Islet precursor cell (in vitro differentiated cells): Measurements from ENCODE around the gene ADRA2B.
"Not testable (repeated sequence)": the region's sequence is repeated elsewhere in the genome, so short reads cannot be mapped to it uniquely, and the experiment has no call there.

ENCODE experiments used
- DNase-seq: peaks from one replicate; pipeline ENCODE4 v3.0.0-alpha.2; 2018

Gene ADRA2B

DNA sequence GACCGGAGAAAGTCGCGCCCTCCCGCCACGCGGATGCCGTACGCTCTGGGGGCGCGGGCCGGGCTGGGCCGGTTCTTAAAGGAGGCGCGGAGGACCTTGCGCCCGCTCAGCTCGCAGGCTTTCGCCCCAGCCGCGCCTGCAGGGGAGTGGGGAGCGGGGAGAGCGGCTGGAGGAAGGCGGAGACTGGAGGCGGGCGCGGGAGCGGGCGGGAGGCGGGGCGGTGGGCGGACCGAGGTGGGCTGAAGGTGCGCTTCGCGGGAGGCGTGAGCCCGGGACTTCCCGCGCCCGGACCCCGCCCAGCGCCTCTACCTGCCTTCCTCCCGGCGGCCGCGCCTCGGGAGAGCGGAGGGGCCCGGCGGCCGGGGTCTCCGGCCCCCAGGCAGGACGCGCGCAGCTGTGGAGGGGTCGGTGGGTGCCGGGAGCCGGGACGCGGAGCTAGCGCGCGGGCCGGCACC is at the start of gene ADRA2B:
Gene ADRA2B (minus strand): TSS at position 148 of the 455 bp plus-strand sequence. CDS start 422 bp downstream, outside the sequence.
- DNase-seq: peak; percentile 91

DNA sequence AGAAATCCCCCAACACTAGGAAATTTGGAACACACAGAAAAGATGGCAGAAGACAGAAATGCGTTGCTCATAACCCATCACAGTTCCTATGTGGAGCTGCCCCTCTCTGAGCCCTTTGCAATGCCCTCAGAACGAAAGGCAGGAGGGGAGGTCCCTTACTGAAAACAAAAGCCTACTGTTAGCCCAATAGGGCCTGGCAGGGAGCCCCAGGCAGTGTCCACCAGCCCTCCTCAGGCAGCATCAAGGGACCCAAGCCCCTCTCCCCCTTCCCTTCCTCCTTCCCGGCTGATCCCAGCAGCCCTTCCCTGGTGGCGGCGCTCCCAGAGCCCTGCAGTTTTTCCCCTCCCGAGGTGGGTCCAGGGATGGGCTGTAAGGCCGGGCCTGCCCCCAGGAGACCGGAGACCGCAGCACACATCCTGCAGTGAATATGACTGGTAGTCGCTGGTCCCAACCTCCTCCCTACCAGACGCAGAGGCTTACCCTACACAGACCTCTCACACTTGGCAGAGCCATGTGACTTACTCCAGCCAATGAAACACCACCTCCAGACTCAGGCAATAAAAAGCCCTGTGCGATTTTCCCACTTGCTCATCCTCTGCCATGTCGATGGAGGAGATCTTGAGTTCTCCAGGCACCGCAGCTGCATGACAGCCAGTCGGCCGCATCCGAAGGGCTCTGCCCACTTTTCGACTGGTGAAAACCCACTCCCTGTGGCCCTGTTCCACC is 48.3 kb upstream of the ADRA2B start:
- peak; percentile 83 for DNase-seq

DNA sequence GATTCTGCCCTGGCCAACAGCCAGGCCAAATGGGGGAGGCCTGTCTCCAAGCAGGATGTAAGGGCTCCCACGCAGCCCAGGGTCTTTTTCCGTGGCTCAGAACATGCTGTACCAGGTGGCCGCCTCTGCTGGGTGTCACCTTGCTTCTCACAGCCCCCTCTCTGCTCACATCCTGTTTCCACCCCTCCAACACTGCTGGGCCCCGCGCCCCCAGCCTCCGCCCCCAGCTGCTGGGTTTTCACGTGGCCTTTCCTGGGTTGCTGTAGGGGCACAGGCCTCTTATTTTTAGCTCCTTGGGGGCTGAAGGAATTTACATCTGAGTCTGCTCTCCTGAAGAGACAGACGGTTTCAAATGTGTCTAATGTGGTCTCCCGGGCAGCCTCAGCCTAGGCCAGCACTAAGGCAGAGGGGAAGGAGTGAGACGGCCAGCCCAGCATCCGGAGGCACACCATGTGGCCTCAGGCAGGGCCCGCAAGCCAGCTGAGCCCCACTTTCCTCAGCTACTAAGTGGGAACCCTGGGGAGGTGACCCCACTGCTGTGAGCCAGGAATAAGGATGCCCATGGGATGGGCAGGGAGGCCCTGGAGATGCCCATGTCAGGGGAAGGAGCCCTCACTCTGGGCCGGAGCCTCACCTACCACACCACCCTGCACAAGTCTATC is 47.5 kb upstream of the ADRA2B start:
- DNase-seq: no peak

DNA sequence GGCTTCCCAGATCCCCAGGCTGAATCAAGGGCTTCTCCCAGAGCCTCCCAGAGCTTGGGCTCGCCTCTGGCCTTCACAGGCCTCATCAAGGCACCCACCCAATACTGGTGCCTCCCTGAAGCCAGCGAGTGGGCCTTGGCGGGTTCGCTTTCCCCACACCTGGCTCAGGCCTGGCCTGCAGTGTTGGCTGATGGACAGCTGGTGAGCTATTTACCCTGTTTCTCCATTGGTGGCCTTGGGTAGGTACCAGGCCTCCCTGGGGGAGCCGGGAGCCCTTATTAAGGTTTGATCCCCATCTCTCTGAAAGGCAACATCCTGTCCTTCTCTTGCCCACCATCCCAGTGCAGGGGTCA is 47.0 kb upstream of the ADRA2B start:
- DNase-seq: no peak

DNA sequence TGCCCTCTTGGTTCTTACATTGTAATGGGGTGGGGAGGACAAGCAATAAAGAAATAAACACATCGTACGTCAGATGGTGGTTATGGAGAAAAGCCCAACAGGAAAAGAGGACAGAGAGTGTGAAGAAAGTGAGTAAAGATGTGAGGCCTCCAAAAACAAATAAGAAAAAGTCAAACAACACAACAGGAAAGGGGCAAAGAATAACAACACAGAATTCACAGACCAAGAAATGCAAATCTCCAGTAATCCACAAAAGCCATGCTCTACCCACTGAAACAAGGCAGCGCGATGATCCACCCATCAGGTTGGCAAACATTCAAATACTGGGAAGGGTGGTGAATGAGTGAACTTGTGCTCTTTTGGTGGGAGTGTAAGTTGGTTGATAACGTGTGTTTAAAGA is 45.5 kb upstream of the ADRA2B start:
- no peak for DNase-seq

DNA sequence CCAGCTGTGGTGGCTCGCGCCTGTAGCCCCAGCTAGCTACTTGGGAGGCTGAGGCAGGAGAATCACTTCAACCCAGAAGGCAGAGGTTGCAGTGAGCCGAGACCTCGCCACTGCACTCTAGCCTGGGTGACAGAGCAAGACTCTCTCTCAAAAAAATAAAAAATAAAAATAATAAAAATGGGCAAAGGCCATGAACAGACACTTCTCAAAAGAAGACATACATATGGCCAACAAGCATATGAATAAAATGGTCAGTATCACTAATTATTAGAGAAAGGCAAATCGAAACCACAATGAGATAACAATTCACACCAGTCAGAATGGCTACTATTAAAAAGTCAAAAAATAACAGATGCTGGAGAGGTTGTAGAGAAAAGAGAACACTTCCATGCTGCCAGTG is 44.0 kb upstream of the ADRA2B start:
- not testable (repeated sequence) for DNase-seq

DNA sequence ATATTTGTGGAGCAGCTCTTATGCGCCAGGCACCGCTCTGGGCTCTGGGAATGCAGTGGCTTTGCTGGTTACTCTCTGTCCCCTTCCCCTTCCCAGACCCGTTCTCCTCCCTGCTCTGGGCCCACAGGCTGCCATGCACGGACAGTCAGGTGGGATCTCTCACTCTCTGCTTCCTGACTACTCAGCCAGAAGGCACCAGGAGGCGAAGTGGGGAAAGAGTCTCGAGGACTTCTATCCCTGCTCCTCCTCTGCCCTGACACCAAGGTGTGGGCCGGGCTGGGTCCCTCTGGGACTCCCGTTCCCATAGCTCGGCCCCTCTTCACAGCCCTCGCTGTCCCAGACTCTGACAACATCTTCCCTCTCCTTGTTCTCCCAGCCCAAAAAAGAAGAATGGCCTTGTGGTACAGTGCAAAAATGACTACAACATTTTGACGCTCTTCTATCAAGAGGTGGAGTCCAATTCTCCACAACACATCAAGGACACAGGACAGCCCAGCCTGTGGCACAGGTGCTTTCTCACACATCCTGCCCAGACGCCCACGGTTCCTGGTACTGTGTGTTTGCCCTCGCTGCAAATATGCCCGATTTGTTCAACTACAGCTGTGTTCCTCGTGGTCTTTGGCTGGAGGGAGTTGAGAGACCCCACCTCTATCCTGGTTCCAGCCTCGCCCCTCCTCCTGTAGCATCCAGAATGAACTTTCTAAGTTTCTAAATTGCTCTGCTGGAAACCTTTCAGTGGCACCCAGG is 42.9 kb upstream of the ADRA2B start:
- DNase-seq: no peak

DNA sequence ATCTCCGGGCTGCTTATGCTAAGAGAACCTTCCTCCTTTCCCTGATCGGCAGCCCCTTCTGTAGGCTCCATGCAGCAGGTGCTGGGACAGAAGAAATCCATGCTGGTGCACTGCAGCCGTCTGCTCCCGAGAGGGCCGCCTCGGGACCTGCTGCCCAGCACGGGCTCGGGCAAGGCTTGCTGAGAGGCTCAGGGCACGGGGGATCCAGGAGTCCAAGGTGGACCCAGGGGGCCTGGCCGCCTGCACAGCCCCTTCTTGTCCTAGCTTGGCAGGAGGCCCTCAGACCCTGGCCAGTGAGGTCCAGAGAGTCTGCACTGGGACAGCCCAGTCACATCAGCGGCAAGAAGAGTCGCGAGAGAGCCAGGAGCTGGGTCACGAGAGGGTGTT is 42.2 kb upstream of the ADRA2B start:
- DNase-seq: no peak

DNA sequence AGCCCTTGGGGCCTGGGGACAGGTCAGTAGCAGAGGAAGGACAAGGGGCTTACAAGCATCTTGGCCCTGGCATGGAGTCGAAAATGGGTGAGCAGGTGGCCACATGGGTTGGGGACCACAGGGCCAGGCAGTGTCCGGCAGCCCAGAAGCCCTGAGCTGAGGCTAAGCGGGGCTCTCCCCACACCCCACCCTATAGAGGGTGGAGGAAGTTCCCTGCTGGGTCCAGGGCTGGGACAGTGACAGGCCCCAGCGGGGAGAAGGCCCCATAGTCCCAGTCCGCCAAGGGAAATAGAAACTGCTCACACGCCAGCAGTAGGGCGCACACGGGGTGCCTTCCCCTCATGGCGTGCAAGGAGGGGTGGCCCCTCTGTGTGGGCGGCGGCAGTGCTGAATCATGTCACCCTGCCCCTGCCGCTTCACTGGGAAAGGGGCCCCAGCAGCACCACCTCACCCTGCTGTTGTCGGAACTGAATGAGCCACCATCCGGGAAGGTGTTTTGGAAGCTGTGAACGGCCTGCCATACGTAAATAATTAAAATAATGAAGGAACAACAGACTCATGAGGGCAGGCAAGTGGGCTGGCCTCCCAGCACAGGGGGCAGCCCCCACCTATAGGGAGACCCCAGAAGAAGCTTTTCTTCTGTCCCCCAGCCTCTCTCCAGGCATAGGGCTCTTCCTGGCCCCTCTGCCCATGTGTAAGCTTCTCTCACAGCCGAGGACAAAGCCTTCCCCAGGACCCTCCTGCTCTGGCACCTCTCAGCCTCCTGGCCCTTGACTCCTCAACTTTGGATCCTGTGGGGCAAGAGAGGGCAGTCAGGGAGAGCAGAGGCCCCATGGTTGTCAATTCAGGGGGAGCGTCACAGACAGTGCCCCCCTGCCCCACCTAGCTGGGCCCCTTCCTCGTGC is 41.5 kb upstream of the ADRA2B start:
- no peak for DNase-seq

DNA sequence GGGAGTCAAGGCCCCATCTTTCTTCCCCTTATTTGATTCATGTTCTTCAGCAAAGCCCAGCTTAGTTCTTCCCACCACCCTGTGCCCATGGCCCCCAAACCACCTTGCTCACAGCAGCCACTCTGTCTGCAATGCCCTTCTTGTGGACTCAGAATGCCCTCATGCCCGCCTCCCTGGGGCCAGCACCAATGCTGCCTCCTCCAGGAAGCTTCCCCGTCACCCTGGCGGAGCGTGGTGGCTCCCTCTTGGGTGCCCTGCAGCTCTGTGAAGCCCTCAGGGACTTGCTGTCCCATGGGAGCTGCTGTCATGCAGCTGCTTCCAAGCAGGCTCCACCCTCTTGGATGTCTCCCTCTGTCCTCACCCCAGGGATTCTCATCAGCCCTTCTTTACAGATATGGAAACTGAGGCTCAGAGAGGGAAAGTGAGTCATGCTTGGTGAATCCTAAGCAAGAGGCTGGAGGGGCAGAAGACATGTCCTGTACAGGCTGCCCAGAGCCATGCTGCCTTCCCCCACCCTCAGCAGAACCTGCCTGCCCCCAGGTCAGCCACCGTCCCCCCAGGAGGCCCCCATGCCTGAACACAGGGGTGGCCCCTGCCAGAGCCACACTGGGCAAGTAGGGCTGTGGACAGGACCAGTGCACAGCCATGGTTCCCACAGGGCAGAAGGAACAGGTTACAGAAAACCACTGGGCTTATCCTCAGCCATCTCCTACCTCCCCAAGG is 40.7 kb upstream of the ADRA2B start:
- DNase-seq: no peak

DNA sequence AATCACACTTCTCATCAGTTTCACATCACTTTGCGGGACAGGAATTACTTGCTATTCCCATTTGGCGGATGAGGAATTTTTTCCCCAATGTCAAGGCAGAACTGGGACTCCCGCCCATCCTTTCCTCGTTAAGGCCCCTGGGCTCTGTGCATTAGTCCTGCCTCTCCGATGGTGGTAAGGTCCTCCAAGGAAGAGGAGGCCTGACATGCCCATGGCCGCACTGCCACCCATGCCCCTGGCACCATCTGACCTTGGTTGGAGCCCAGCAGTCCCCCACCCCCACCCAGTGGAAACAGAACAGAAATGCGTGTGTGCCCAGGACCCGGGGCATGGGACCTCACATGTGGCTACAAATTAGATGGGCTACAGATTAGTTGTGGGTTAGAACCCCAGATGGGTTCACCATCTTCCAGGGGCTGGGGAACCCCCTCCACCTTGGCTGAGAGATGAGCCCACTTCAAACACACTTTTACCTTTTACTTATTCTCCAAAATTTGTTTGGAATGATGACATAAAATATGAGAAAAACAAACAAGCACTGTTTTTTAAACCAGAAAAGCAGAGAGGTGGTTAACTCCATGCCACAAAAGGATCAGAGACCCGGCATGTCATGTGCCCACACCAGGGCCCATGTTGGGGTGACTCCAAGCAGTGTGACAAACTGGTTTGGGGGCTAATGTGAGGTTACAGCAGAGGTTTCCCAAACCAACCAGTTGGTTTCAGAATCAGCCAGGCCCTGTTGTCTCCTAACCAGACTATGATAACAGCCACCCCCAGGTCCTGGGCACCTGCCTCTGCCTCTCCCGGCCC is 39.8 kb upstream of the ADRA2B start:
- no peak for DNase-seq

DNA sequence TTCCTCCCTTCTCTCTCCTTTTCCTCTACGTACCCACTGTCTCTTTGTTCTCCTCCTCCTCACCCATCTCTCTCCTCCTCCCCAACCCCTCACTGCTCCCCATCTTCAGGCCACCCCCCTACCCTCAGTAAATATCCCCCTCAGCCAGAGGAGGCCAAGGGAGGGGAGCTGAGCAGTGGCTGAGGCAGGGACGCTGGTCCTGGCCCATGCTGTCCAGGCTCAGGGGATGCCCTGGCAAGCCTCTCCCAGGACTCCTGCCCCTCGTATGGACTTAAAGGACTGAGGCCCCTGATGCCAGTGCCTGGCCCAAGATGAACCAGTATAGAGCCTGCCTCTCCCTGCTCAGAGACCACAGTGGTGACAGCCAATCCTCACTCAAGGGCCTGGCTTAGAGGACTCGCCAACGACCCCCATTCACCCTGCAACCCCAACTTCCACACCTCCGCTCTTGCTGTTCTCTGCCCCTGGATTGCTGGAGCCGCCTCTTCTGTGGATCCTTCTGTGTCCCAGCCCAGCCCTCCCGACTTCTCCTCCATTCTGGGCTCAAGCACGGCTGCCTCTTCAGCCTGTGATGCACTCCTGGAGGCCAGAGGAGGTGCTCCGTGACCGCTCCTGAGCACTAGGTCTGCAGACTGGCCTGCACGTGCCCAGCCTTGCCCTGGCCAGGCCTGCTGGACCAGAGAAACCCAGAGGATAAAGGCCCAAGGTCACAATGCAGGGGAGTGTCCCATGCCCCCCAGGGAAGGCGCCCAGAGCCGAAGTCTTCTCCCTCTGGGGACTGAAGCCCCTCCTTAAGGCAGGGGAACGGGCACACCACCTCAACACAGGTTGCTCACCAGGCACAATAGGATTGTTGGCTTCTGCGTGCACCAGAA is 38.4 kb upstream of the ADRA2B start:
- DNase-seq: peak; percentile 49

DNA sequence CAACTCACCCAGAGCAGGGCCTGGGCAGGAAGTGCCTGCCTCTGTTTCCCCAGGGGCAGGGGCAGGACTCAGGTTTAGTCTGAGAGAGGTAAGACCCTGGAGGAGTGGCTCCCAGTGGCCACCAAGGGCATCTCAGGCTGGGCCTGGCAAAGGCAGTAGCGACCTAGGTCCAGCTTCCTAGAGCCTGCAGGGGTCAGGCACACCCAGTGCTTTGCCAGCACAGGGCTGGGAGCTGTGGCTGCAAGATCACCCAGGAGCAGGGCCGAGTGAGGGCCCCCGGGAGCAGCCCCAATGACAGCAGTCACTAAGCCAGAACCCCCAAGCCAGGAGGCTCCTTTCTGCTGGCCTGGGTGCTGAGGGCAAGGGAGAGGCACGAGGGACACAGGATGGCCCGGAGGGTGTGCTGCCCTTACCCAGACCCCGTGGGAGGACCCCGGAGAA is 37.6 kb upstream of the ADRA2B start:
- DNase-seq: peak; percentile 53

DNA sequence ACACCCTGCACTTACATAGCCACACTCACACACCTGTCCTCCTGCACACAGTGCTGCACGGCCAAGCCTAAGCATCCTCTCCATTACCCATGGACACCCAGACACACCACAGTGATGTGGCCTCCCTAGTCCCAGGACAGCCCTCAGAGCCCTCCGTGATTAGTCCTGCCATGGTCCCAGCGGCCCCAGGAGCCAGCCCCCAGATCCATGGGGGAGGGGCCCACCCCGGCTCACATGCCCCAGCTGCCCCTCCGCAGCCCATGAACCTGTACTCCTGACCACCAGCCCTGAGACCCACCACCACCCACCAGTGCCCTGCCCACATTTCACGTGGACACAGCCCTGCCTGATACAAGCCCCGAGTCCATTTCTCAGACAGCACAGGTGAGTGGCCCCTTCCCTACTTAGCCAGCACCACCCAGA is 36.9 kb upstream of the ADRA2B start:
- DNase-seq: no peak

DNA sequence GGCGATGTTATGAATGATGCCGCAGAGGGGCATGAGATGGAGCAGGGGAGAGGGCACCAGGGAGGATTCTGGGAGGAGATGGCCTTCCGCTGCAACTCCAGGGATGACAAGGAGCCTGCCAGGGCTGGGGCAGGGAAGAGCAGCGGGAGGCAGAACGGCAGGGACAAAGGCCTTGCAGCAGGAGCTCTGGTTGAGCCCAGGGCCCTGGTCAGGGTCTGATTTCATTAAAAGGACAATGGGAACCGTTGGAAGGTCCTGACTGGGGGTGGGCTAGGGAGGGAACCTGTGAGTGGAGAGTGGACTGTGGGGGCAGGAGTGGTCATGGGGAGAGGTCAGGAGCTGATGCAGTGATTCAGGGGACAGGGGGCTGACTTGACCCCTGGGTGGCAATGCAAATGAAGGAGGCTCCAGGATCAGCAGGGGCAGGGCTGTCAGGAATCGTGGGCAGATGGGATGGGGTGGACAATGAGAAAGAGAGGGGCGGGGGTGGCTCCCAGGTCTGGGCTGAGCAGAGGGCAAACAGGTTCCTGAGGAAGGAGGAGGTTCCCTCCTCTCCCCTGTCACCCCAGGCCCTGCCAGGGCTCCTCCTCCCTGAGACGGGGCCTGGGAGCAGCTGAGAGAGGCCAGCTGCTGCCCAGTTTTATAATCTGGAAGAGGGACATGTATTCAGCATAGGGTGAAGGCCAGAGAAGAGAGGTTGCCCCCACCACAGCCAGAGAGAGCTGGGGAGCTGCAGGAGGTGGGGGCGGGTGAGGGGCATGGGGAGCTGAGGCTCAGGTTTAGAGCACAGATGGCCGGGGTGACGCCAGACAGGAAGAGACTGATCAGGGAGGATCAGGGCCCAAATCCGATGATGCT is 36.2 kb upstream of the ADRA2B start:
- DNase-seq: peak; percentile 43

DNA sequence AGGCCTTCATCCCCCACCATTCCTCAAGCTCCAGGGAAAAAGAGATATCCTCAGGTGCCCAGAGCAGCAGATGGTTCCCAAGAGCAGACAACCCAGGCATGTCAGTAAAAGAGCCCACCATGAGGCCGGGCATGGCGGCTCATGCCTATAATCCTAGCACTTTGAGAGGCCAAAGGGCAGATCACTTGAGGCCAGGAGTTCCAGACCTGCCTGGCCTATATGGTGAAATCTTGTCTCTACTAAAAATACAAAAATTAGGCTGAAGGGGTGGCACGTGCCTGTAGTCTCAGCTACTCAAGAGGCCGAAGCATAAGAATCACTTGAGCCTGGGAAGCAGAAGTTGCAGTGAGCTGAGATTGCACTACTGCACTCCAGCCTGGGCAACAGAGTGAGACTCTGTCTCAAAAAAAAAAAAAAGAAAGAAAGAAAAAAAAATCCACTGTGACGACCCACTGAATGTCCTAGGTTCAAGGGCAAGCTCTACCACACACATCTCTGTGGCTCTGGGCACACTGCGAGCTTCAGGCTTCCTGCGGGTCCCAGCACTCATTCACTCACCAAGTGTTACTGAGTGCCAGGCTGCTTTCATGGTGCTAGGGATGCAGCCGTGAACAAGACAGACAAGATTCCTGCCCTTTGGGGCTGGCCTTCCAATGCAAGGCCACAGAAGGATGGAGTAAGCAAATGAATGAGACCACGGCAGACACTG is 35.4 kb upstream of the ADRA2B start:
- DNase-seq: peak; percentile 44

DNA sequence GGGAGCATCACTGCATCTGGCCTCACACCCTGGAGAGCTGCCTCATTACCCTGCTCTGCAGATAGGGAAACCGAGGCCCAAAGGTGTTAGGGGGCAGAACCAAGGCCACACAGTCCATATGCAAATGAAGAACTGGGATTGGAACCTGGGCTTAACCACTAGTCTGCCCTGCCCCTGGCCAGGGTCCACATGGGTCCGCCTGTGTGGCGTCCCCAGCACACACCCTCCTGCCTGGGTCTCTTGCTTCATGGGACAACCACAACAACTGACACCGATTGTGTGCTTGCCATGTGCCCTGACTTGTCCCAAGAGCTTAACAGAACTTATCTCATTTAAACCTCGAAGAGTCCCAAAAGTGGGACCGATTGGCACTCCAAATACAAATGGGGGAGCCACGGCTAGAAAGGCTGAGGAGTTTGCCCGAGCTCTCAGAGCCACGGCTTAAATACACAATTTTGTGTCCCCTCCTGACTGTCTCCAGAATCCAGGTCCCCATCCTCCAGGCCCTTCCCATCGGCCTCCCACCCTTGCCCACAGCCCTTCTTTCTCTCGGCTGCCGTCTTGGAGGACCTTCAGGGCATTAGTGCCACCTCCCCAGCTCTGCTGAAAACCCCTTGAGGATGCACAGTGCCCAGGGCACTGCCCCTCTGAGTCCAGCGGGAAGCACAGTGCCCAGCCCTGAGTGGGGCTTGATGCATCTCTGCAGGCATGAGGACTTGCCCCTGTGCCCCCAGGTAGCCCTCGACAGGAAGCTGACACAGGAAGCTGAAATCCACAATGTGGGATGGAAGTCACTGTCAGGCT is 34.6 kb upstream of the ADRA2B start:
- DNase-seq: no peak
